ENCODE results near the gene EMC6. TPM values are rescaled to one million over a fixed set of nuclear protein-coding genes. Genes with fewer than 3 reads are reported as not detected.
A peak's percentile ranks its signal among the peaks of the same experiment; 100 is the strongest.

Gene EMC6
- total and polyA plus RNA-seq, 2 of the 13 experiments (the other 11 are each of a cell fraction or from before 2014, with no cell fraction given), result 45.1 to 47.7 TPM

GRCh38 chr17:3668279-3669084 is at the start of gene EMC6, which contains the start of gene TAX1BP3 (continued):
- TF ChIP-seq NONO (IDR thresholded peaks at IDR 0.05), result no peak
- TF ChIP-seq NONO (CRISPR knock-in tag; conservative IDR thresholded peaks at IDR 0.05), result peak; percentile 84; the same call in 1 of the 2 replicates
- no peak for TF ChIP-seq CENPBD1 (CRISPR knock-in tag; IDR thresholded peaks at IDR 0.05; ENCODE audit: borderline replicate concordance, low read depth)
- TF ChIP-seq GATA4 (IDR thresholded peaks at IDR 0.05; ENCODE audit: borderline replicate concordance, low read depth), result peak; percentile 88
- no peak; the same call in 1 of the 2 replicates for TF ChIP-seq SNAPC2 (CRISPR knock-in tag; IDR thresholded peaks at IDR 0.05)
- TF ChIP-seq ZNF704 (CRISPR knock-in tag; IDR thresholded peaks at IDR 0.05; ENCODE audit: borderline replicate concordance), result peak; percentile 92
- TF ChIP-seq GABPA (IDR thresholded peaks at IDR 0.05; ENCODE audit: low read depth, low read length), result no peak
- TF ChIP-seq GABPA (CRISPR knock-in tag; IDR thresholded peaks at IDR 0.05; ENCODE audit: low read depth), result no peak; the same call in 1 of the 2 replicates
- peak; percentile 58; the same call in 1 of the 2 replicates for TF ChIP-seq KAT7 (CRISPR knock-in tag; IDR thresholded peaks at IDR 0.05; ENCODE audit: borderline replicate concordance)
- 0 out of 2 replicates have a peak, but pooled peaks have one; percentile 39 for TF ChIP-seq REXO4 (CRISPR knock-in tag; IDR thresholded peaks at IDR 0.05; ENCODE audit: borderline replicate concordance)
- peak; percentile 73; the same call in 1 of the 2 replicates for TF ChIP-seq NFAT5 (CRISPR knock-in tag; IDR thresholded peaks at IDR 0.05)
- TF ChIP-seq NKX3-1 (CRISPR knock-in tag; IDR thresholded peaks at IDR 0.05), result no peak; the same call in 1 of the 2 replicates
- TF ChIP-seq PTBP1 (IDR thresholded peaks at IDR 0.05; ENCODE audit: low read depth, low read length, poor library complexity, severe bottlenecking), result no peak
- 0 out of 2 replicates have a peak, but pooled peaks have one; percentile 64 for TF ChIP-seq ZNF772 (CRISPR knock-in tag; IDR thresholded peaks at IDR 0.05)
- peak; percentile 81 for TF ChIP-seq CREB3 (CRISPR knock-in tag; IDR thresholded peaks at IDR 0.05)
- no peak; the same call in 1 of the 2 replicates for TF ChIP-seq ZNF431 (CRISPR knock-in tag; IDR thresholded peaks at IDR 0.05; ENCODE audit: borderline replicate concordance, low read depth)
- TF ChIP-seq TOPORS (CRISPR knock-in tag; IDR thresholded peaks at IDR 0.05), result no peak
- peak; percentile 49; the same call in 1 of the 2 replicates for TF ChIP-seq TGIF2 (CRISPR knock-in tag; IDR thresholded peaks at IDR 0.05)
- TF ChIP-seq ZNF709 (CRISPR knock-in tag; IDR thresholded peaks at IDR 0.05), result peak; percentile 59; the same call in 1 of the 2 replicates

All from HepG2 (cell line).